NCI-H2171 treated with DMSO at 0.1 percent for 48 hours (cell line): ENCODE data around the gene CATSPERZ.
"Not testable (repeated sequence)": the region's sequence is repeated elsewhere in the genome, so short reads cannot be mapped to it uniquely, and the experiment has no call there.

Source experiments
- DNase-seq: peaks from one replicate; lab custom pipeline; 2025; lab: John Stamatoyannopoulos, UW

CATSPERZ gene

DNA sequence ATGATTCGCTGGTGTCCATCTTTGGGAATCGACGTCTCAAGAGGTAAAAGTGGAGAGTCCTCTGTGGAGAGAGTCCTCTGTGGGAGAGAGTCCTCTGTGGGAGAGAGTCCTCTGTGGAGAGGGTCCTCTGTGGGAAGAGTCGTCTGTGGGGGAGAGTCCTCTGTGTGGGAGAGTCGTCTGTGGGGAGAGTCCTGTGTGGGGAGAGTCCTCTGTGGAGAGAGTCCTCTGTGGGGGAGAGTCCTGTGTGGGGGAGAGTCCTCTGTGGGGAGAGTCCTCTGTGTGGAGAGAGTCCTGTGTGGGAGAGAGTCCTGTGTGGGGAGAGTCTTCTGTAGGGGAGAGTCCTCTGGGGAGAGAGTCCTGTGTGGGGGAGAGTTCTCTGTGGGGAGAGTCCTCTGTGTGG is 20.9 kb downstream of the CATSPERZ start:
- DNase-seq: no peak

DNA sequence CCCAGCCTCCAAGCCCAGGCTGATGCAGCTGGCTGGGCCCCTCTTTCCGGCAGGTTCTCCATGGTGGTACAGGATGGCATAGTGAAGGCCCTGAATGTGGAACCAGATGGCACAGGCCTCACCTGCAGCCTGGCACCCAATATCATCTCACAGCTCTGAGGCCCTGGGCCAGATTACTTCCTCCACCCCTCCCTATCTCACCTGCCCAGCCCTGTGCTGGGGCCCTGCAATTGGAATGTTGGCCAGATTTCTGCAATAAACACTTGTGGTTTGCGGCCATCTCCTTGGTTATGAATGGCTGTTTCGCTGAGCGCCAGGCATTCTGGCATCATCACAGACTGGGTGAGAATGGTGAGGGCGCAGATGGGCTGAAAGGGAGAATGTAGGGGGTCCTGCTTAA is 21.4 kb downstream of the CATSPERZ start:
- DNase-seq: peak; percentile 66

DNA sequence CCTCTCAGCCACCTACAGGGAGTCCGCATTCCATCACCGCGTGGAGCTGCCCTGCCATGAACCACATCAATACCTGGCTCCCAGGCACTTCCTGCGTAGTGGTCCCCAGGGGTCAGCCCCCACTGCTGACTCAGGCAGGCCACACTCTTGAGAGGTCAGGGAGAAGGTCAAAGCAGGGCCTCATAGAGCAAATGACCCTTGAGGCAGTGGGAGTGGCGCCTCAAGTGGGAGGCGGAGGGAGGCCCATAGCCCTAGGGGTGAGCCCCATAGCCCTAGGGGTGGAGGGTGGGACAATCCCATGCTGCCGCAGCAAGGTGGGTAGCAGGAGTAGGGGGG is 22.7 kb downstream of the CATSPERZ start:
- no peak for DNase-seq

DNA sequence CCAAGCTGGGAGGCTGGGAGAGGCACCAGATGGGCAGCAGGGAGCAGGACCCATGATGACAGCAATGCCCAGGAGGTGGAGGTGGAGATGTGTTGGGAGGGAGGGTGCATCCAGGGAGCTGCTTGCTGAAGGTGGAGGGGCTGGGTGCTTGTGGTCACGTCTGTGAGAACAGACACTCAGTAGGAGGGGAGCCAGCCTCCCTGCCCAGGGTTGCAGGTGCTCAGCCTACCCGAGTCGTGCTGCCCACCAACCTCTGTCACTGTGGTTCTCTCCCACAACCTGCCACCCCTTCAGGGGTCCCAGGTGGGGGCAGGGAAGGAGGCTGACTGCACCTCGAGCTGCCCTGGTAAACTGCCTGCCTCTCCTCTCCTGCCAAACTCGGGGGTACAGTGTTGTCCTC is 23.2 kb downstream of the CATSPERZ start:
- no peak for DNase-seq

DNA sequence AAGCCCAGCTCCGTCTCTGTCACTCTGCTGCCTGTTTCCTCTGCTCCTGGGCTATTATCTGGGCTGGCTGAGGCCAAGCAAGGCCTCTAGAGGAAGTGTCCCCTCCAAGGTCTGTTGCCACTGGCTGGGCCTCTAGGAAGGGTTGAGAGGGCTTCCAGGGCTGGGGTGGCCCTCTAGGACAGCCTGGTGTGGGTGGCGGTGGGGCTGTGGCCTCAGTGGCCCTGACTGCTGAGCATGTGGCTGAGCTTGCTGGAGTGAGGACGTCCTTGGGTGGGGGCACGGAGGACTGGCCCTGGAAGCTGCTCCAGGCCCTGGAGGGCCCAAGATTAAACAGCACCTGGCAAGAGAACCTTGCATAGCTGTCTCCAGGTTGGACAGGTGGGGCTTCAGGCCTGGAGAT is 23.8 kb downstream of the CATSPERZ start:
- not testable (repeated sequence) for DNase-seq

DNA sequence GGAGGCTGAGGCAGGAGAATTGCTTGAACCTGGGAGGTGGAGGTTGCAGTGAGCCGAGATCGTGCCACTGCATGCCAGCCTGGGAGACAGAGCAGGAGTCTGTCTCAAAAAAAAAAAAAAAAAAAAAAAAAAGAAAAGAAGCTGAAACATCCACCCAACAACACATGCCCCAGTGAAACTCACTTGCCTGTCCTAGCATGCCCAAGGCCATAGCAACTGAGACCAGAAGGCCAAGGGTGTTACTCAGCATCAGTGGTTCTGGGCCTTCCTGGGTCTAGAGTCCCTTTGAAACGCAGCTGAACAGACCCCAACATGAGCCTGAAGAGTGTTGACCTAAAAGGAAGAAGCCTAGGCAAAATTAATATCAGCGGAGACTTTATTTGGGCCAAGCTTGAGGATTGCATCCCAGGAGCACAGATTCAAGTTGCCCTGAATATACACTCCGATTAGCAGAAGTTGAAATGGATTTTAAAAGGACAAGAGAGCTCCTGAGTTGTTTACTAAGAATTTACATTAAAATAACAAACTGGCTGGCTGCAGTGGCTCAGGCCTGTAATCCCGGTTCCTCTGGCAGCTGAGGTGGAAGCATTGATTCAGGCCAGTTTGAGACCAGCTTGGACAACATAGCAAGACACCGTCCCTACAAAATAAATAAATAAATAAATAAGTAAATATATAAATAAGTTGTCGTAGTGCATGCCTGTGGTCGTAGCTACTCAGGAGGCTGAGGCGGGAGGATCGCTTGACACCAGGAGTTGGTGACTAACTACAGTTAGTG is 24.7 kb downstream of the CATSPERZ start:
- DNase-seq: peak; percentile 68

DNA sequence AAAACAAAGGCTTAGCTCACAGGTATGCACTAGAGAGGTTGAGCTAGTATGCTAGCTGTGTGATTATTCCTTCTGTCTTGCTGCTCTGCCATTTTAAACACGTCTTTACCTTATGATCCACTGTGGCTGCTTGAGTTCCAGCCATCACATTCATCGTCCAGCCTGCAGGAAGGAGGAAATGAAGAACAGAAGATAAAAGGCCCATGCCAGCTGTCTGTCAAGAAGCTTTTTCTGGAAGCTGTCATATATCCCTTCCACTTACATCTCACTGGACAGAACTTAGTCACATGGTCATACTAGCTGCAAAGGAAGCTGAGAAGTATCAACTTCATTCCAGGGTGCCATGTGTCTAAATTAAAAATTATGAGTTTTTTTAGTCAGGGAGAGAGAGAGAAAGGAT is 27.2 kb downstream of the CATSPERZ start:
- no peak for DNase-seq

DNA sequence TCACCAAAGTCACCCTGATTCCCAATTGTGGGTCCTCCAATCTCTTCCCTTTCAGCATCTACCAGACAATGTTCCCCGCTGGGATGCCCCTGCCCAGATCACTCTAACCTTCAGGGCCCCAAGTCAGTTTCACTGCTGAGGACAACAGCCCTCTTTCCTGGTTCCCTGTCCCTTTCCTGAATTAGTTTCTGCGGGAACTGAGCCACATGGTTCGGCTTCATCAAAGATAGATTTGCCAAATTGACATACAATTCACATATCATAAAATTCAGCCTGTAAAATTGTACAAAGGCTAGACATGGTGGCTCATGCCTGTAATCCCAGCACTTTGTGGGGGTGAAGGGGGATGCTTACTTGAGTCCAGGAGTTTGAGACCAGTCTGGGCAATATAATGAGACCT is 27.8 kb downstream of the CATSPERZ start:
- no peak for DNase-seq

DNA sequence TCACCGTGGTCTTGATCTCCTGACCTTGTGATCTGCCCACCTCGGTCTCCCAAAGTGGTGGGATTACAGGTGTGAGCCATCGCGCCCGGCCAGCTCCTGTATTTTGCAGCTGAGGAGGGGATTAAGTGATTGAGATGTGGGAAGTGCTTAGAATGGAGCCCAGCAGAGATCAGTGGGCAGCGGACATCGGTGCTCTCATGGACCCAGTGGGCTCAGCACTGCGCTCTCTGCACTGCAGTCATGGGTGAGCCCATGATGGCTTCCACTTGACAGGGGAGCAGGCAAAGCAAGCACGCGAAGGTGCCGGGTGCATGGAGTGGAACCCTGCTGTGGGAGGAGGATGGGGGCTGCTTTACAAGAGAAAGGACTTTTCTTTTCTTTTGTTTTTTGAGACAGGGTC is 30.7 kb downstream of the CATSPERZ start:
- DNase-seq: no peak

DNA sequence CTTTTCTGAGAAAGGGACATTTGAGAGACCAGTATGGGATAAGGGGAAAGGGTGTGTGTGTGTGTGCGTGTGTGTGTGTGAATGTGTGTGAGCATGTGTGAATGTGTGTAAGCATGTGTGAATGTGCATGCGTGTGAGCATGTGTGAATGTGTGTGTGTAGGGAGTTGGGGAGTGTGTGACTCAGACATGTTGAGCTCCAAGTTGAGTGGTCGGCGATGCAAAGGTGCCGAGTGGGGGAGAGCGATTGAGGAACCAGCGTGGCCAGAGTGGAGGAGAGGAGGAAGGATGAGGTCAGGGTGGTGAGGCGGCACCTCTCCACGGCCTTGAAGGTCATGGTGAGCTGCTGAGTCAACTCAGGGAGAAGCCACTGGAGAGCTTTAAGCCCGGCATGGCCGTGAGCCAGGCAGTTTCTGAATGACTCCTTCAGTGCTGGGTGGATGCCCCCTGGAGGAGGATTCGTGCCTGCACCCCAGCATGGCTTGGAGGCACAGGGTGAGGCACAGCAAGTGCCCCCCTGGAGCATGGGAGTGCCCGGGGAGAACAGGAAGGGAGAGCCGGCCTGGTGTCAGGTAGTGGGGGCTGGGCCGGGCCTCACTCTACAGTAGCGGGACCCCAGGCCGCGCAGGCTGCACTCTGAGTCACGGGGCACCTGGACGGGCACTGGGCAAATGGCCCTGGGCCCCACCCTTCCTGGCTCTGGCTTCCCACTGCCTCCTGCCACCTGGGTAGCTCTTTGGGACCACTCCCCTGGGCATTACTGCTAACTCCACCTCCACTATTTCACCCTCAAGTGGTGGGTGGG is 31.6 kb downstream of the CATSPERZ start:
- no peak for DNase-seq

DNA sequence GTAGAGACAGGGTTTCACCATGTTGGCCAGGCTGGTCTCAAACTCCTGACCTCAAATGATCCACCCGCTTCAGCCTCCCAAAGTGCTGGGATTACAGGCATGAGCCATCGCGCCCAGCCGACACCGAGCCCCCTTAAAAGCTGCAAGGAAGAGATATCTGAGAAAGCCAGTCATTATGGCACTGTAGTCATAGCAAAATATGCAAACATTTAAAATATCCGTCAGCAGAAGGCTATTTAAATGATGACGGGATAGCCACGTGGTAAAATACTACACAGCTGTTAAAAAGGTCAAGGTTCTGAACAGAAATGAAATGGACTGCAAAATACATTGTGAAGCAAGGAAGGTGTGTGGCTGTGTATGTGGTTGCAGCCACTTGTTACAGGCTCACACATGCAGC is 33.4 kb downstream of the CATSPERZ start:
- no peak for DNase-seq

DNA sequence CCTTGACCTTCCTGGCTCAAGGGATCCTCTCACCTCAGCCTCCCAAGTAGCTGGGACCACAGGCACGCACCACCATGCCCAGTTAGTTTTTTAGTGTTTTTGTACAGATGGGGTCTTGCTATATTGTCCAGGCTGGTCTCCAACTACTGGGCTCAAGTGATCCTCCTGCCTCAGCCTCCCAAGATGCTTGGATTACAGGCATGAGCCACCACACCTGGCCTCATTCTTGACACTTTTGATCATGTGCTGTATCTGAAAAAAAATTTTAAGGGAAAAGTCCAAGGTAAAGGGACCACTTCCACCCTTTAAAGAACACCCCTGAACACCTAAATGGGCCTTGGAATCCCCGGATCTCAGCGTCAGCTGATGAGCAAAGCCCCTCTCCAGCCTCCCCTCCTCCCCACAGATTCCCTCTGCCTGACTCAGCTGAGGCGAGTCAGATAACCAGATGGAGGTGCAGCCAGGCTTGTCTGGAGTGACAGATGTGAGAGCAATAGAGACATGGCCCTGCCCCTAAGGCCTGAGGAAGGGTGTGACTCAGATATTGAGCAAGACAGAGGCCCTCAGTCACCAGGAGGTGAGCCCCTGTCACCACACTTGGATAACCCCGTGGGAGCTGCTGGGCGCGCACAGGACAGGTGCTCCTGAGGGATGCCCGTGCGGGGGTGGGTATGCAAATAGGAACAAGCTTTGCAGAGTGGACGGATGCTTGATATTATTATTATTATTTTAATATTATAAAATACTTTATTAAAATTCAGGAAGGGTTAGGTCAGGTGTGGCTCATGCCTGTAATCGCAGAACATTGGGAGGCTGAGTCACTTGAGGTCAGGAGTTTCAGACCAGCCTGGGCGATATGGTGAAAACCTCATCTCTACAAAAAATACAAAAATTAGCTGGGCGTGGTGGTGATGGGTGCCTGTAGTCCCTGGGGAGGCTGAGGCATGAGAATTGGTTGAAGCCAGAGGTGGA is 34.9 kb downstream of the CATSPERZ start:
- peak; percentile 99 for DNase-seq

DNA sequence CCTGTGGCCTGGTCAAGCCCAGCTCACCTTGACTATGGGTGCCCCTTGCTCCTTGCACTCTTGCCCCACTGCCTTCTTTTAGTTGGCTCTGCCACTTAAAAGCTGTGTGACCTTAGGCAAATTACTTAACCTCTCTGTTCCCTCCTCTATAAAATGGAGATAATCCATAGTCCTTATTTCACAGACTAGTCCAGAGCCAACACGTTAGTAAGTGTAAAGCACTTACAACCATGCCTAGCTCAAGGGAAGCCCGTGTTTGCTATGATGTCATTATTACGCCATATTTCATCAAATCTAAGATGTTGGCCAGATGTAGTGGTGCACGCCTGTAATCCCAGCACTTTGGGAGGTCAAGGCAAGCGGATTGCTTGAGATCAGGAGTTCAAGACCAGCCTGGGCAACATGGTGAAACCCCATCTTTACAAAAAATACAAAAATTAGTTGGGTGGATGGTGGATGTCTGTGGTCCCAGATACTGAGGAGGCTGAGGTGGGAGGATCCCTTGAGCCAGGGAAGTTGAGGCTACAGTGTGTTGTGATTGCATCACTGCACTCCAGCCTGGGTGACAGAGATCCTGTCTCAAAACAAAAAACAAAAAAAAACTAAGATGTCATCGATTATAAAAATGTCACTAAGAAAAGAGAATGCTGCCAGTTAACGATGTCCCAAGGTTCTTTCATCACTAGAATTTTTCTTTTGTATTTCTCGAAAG is 37.5 kb downstream of the CATSPERZ start:
- DNase-seq: no peak

DNA sequence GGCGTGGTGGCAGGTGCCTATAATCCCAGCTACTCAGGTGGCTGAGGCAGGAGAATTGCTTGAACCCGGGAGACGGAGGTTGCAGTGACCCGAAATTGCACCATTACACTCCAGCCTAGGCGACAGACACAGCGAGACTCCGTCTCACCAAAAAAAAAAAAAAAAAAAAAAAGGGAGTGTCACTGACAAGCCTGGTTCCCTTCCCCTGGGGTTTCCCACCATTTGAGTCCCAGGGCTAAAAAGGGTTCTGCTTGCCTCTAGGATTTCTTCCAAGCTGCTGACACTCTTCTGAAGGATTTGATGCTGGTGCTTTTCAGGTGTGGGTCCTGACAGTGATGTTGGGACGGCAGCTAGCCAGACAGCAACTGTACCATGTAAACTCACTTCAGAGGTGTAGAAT is 38.6 kb downstream of the CATSPERZ start:
- DNase-seq: peak; percentile 76

DNA sequence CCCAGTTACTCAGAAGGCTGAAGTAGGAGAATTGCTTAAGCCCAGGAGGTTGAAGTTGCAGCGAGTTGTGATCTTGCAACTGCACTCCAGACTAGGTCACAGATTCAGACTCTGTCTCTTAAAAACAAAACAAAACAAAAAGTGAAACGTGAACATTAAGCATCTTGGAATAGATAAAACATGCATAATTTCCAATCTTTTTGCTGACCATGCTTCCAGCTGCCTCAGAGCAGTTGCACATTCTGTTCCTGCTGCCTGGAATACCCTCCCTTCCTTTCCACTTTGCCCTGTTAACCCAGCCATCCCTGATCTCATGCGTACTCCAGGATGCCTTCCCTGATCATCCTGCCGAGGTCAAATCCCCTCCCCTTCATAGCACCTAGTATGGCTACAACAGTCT is 39.1 kb downstream of the CATSPERZ start:
- DNase-seq: no peak

DNA sequence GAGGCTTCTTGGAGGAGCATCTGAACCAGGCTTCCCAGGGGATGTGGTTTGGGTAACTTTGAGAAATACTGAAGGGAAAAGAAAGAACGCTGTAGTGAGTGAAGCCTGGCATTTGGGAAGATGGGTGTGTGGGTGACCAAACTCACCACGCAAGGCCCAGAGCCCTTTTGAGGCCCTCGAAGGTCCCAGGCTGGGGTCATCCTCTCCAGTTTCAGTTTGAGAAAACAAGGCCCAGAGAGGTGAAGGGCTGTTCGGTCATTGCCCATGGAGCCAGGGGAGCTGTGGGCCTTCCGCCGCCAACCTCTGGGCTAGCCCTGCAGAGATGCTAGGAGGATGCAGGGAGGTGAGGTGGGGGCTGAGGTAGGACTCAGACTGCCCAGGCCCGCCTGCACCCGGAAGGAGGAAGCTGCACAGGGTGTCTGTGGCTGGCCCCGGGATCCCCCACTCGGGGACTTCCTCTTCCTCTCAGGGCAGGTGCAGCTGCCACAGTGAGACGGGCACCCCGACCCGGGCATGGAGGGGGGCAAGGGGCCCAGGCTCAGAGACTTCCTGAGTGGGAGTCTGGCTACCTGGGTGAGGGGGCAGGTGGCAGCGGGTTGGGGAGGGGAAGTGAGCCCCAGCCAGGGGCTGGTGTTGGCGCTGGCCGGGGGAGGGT is 39.7 kb downstream of the CATSPERZ start, which contains the start of gene CCDC88B:
CCDC88B (plus strand) TSS at position 451 of the 655 bp plus-strand sequence; CDS start at position 514, 63 bp downstream.
- no peak for DNase-seq

DNA sequence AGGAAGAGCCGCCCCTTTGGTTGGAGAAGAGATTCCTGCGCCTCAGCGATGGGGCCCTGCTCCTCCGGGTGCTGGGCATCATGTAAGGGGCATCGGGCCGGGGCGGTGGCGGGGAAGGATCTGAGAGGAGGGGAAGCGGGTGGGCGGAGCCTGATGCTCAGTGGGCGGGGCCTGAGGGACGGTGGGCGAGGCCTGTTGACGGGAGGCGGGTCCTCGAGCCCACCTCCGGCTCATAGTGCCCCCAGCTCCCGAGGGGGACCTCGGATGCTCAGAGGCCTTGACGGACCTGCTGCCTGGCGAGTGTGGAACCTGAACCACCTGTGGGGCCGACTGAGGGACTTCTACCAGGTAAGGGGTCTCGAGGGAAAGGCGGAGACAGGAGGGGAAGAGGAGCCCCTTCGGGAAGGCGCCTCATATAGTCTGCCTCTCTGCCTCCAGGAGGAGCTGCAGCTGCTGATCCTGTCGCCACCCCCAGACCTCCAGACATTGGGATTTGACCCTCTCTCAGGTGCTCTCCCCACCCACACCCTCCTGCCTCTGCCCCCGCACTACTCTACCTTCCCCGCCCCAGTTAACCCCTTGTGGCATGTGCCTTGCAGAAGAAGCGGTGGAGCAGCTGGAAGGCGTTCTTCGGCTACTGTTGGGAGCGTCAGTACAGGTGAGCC is 40.6 kb downstream of the CATSPERZ start:
- DNase-seq: peak; percentile 39

DNA sequence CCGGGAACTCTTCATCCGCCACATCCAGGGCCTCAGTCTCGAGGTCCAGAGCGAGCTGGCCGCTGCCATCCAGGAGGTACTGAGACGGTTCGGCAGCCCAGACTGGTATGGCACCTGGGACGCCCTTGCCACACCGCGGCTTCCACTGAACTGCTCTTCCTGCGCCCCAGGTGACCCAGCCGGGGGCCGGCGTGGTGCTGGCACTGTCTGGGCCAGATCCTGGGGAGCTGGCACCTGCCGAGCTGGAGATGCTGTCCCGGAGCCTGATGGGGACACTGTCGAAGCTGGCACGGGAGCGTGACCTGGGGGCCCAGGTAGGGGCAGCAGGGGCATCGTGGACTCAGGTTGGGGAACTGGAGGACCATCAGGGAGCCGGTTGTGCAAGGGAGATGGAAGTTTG is 41.3 kb downstream of the CATSPERZ start:
- no peak for DNase-seq

DNA sequence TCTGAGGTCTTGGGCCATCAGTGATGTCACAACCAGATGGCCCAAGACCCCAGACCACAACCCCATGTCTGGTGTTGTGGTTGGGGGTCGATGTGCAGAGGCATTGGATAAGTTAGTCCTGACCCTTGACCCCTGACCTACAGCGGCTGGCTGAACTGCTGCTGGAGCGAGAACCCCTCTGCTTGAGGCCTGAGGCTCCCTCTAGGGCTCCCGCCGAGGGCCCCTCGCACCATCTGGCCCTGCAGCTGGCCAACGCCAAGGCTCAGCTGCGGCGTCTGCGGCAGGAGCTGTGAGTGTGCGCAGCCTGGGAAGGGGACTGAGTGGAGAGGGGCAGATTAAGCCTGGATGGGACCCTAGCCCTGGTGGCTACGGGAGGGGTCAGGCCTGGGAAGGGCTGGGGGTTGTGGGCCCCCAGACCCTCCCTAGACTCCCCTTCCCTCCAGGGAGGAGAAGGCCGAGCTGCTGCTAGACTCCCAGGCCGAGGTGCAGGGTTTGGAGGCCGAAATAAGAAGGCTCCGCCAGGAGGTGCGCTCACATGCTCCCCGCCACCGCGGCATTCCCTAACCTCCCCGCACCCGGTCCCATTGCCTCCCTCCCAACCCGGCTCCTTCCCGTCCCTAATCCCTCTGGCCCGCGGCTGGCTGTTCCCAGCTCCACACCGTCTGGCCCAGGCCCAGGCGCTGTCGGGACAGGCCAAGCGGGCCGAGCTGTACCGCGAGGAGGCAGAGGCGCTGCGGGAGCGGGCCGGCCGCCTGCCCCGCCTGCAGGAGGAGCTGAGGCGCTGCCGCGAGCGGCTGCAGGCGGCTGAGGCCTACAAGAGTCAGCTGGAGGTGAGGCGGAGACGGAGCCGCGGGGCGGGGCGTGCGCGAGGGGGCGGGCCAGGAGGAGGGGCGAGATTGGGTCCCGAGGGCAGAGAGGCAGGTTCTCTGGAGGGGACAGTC is 42.0 kb downstream of the CATSPERZ start:
- DNase-seq: peak; percentile 95
